Measurements from ENCODE around the gene SLC27A2.
"Not testable (repeated sequence)": the region's sequence is repeated elsewhere in the genome, so short reads cannot be mapped to it uniquely, and the experiment has no call there.

The SLC27A2 gene

DNA sequence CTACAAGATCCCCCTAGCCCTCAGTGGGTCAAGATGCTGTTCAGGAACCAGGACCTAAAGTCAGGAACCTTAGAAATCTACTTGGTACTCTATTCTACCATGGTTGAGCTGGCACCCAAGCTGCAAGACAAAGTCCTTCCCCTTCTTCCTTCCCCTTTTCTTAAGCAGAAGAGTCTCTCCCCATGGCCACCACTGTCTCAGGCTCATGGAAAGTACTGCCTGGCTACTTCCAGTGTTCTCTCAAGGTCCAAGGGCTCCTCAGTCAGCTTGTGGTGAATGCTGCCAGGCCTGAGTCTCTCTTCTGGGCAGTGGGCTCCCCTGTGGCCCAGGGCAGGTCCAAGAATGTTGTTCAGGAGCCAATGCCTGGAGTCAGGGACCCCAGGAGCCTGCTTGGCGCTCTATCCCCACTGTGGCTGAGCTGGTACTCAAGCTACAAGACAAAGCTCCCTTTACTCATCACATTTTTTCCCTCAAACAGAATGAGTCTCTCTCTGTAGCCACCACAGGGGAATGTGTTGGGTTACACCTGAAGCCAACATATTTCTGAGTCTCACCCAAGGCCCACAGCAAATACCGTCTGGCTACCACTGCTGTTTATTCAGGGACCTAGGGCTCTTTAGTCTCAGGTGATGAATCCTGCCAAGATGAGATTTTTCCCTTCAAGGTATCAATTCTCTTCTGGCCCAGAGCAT, 18.1 kb upstream of the SLC27A2 start:
- no peak for DNase-seq (ENCODE audit: low read depth)

GRCh38 chr15:50164458-50164857, 17.5 kb upstream of the SLC27A2 start:
- no peak for DNase-seq (ENCODE audit: low read depth)

- DNase-seq (ENCODE audit: low read depth): no peak
Measured at GRCh38 chr15:50166216-50166615, 15.8 kb upstream of the SLC27A2 start.

GRCh38 chr15:50167110-50167509, 14.9 kb upstream of the SLC27A2 start:
- DNase-seq (ENCODE audit: low read depth): no peak

GRCh38 chr15:50168379-50168778, 13.6 kb upstream of the SLC27A2 start:
- no peak for DNase-seq (ENCODE audit: low read depth)

DNA sequence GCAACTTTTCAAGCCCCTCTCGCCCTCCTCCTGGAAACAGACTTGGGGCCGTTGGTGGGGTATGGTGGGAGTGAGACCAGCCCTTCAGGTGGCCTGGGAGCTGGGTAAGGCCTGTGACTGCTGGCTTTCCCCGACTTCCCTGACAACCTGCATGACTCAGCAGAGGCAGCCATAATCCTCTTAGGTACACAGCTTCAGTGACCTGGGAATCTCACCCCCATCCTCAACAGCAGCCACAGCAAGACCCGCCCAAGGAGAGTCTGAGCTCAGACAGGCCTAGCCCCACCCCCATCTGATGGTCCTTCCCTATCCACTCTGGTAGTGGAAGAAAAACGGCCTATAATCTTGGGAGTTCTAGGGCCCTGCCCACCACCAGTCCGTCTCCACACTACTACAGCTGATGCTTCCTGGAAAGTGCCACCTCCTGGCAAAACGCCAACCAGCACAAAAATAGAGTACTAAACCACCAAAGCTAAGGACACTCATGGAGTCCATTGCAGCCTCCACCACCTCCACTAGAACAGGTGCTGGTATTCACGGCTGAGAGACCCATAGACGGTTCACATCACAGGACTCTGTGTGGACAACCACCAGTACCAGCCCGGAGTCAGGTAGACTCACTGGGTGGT, 13.1 kb upstream of the SLC27A2 start:
- DNase-seq (ENCODE audit: low read depth): no peak

GRCh38 chr15:50172360-50172895, 9.6 kb upstream of the SLC27A2 start:
- not testable (repeated sequence) for DNase-seq (ENCODE audit: low read depth)

GRCh38 chr15:50176869-50177268, 5.1 kb upstream of the SLC27A2 start:
- DNase-seq (ENCODE audit: low read depth): no peak

DNA sequence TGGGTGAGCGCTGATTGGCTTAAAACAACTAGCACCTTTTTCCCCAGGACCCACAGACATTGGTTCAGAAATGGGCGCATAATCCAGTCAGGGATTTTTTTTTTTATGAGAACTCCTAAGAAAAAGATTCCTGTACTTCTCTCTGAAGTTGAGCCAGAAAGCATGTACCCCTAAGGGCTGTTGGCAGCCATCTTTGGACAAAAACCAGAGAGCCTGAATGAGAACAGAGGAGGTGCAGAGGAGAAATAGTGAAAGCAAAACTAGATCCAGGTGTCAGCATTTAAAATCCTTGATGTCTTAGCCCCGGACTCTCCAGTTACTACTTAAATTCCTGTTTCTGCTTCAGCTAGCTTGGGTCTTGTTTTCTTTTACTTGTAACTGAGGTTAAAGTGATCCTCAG, 1.9 kb upstream of the SLC27A2 start:
- DNase-seq (ENCODE audit: low read depth): no peak

- no peak for DNase-seq (ENCODE audit: low read depth)
Measured at GRCh38 chr15:50180582-50180981, 1.4 kb upstream of the SLC27A2 start.

GRCh38 chr15:50181201-50181968, 611 bp upstream of the SLC27A2 start:
- no peak for DNase-seq (ENCODE audit: low read depth)

GRCh38 chr15:50182219-50183013, 420 bp downstream of the SLC27A2 start:
- DNase-seq (ENCODE audit: low read depth): peak; percentile 8

DNA sequence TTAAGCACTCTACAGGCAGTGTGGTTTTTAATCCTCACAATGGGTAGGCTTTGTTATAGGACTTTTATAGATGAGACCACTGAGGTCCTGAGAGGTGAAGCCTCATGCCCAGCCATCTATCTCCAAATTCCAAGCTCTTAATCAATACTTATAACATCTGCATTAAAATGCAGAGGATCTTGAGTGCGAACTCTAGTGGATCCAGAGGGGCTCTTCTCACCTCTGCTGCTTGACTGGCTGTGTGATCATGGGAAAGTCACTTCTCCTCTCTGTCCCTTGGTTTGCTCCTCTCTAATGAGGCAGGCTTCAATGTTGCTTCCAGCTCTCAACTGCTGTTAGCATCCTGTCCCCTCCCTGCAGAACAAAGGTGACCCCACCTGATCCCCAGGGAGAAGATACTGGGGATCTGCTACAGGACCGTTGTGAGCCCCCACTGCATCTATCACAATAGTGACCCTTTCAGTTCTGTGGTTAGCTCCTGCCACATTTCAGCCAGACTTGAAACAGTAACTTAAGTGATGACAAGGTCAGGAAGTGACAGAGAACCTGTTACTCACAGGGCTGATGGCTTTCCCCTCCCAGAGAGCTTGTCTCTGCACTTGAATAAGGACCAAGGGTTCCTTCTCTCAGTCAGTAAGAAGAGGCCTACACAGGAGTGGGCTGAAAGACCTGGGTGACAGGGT, 1.3 kb downstream of the SLC27A2 start:
- DNase-seq (ENCODE audit: low read depth): no peak

DNA sequence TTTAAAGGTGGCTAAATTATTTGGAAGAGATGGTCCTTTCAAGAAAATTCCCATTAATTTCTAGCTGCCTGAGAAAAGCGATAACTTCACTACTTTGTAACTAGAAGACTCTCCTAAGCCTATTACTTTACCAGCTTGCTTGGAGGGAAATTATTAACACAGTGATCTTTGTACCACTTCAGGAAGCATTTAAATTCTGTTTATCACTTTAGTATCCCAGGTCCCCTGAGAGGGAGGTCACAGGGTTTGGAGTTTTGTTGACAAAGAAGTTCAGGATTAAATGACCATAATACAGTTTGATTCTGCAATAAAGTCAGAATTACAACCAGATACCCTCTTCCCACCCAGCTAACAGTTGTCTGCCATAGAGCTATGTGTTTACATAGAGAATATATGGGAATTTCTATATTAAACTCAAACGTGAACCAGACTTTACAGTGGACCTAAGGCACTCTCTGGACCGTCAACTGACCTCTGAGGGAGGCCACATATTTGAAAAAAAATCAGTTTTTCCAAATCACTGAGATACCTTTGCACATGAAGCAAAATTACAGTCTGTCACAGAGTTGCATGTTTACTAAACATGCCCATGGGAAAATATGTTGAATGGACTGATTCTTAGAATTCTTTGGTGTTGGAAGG, 3.0 kb downstream of the SLC27A2 start:
- no peak for DNase-seq (ENCODE audit: low read depth)

- no peak for DNase-seq (ENCODE audit: low read depth)
Measured at GRCh38 chr15:50186090-50186489, 4.1 kb downstream of the SLC27A2 start.

DNA sequence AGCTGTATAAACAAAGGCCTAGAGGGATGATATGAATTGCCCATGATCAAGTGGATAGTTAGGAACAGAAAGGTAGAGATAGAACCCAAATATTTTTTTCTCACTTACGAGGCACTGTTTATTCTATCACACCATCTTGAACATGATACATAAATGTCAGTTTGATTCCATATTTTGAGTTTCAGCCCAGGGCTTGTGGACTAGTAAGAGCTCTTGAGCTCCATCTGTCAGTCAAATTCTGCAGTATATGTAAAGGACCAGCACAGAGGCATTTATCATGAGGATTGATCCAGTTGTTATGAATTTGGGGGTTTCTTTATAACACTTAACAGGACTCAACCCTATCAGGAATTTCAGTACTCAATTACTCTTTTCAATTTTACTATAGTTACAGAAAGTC, 4.8 kb downstream of the SLC27A2 start:
- no peak for DNase-seq (ENCODE audit: low read depth)

GRCh38 chr15:50187525-50187924, 5.5 kb downstream of the SLC27A2 start:
- no peak for DNase-seq (ENCODE audit: low read depth)

- DNase-seq (ENCODE audit: low read depth): no peak
Measured at GRCh38 chr15:50187997-50188396, 6.0 kb downstream of the SLC27A2 start.

DNA sequence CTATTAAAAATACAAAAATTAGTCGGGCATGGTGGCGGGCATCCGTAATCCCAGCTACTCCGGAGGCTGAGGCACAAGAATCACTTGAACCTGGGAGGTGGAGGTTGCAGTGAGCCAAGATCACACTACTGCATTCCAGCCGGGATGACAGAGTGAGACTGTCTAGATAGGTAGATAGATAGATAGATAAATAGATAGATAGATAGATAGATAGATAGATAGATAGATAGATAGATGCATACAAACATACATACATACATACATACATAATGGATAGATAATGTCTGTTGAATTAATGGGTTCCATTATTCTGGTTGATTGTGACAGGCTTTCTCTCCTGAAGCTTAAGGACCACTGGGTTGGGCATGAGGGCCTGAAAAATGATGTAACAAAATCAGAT, 6.8 kb downstream of the SLC27A2 start:
- DNase-seq (ENCODE audit: low read depth): not testable (repeated sequence)

- no peak for DNase-seq (ENCODE audit: low read depth)
Measured at GRCh38 chr15:50189633-50190032, 7.6 kb downstream of the SLC27A2 start.

- DNase-seq (ENCODE audit: low read depth): no peak
Measured at GRCh38 chr15:50190166-50190570, 8.2 kb downstream of the SLC27A2 start.

Measured in T follicular helper cell (primary cell).